GM19099 (cell line): ENCODE measurements around the gene DIPK1A.

Source experiments
- POLR2A ChIP-seq: IDR thresholded peaks from 3 replicates; pipeline ENCODE4 v1.6.1; 2011; ENCODE audit warnings: low read depth; ENCODE audit not compliant: insufficient read length; ENCODE audit errors: extremely low read depth

Gene DIPK1A

DNA sequence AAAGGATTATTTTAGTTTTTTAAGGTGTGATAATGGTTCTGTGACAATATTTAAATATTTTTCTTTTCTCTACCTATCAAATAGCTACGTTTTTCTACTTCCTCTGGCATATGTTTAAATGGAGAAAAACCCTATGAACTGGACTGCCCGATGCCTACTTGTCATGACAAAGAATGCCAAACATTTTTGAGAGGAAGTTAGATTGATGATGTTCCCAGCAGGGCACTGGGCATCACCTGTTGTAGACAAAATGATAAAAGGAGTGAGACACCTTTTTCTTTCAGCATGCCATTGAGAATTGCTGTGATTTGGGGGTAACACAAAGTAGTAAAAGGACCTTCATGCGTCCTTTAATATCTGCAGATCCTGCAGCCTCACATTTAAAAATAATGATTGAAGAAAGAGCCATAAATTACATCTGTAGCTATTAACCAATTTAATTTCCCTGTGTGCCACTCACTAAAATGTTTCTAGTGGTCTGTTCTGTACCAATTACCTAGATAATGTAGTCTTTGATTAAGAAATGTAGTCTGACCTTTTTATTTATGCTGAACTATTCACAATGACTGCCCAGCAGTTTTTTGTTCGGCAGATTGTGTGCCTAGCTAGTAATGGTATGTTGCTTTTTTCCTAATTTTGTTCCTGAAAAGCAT lies 81.8 kb downstream of the DIPK1A start:
- no peak for TF ChIP-seq POLR2A

DNA sequence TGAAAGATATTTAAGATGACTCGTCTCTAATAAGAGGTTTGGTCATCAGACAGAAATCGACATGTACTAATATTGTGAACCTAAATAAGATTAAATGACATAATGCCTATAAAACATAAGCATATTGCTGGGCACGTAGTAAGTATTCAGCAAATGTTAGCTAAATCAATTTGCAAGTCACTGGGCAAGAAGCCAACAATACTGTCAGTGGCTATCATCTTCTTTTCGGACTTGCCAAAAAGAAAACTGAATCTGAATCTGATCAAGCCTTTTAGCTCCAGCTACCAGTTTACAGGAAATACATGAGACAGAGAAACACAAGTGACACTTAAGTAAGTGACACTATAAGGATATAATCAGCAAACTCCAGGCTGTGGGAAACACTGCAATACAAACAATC lies 83.5 kb downstream of the DIPK1A start:
- TF ChIP-seq POLR2A = no peak

DNA sequence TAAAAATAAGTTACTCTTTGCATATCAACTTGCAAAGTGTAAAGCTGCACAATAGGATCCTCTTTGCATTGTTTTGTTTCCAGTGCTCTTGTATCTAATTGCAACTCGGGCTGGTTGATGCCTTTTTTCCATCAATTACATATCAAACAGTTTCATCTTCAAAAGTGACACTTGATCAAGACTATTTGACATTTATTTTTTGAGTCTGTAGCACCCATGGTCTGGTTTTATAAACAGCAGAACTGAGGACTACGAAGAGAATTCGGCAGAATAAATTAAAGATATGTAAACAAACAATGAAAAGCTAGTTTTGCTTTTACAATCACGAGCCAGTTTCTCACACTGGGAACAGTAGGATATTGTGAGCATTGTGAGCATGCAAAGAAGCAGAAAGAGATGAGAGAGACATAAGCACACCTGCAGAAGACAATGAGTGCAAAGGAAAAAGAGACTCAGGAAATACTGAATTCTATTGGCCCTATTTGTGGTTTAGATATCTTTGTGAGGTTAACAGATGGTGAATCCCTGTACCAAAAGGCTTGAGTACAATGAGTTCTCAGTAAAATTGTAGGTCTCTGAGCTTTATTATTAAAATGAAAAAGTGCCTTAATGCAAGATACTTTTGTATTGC lies 84.1 kb downstream of the DIPK1A start:
- no peak for TF ChIP-seq POLR2A

DNA sequence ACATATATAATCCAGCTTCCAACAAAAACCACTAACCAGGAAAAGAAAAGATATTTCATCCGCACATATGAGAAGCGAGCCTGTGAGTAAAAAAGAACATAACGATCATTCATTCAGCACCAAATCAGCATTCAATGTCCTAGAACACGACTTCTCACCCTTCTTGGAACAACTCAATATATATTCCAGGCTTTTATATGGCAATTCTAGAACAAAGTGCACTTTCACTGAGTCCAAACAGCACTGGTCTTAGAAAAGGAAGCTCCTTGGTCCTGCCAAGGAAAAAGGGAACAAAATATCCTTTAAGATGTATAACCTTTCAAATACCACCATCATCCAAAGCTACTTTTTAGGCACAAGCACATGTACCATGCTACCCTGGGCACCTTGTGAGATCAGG lies 84.9 kb downstream of the DIPK1A start:
- no peak for TF ChIP-seq POLR2A

DNA sequence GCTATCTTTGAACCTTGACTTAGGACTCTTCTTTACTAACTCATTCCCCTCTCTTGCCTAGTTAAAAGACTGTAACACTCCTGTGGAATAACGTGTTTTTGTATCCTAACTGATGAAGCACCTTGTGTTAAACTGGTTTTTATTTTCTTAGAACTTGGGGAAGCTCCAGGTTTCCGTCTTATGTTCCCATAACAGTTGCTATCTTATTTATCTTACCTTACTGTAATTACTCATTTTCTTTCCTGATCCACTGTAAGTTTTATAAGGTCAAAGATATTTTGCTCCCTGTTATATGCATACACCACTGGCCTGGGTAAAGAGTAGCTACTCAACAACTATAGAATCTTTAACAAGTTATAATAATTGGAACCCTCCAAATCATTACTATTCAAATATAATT lies 86.3 kb downstream of the DIPK1A start:
- TF ChIP-seq POLR2A = no peak

DNA sequence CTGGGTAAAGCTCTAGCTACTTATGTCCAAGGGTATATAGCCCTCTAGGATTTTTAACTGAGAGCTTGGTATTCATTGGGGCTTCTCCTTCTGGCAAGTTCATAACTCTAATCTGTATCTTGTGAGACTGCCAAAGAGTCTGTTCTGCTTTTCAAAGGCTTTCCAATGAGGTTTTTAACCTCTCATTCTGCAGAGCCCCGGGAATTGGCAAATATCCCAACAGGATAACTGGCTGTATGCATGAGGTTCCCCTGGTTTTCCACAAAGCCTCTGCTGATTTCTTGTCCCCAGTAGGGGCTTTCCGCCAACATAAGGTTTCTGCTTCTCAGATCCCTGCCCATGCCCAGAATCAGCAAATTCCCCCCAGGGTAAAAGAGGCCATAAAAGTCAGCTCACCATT lies 88.5 kb downstream of the DIPK1A start:
- TF ChIP-seq POLR2A = no peak

DNA sequence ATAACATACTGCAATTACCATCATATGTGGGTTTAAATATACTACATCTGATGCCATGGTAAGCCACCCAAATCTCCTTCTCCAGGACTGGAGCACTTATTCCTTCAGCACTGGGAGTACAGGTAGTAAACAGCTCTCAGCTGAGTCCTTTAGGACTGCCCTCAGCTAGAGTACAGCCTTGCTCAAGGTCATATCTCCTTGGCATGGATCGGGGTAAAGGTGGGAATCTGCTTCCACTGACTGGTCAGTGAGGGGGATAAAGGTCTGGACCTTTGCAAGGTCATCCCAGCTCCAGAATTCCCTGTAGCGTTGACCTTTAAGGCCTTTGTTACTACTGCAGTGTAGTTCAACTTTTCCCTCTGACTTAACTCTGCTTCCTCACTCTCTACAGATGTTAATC lies 90.7 kb downstream of the DIPK1A start:
- TF ChIP-seq POLR2A = no peak

DNA sequence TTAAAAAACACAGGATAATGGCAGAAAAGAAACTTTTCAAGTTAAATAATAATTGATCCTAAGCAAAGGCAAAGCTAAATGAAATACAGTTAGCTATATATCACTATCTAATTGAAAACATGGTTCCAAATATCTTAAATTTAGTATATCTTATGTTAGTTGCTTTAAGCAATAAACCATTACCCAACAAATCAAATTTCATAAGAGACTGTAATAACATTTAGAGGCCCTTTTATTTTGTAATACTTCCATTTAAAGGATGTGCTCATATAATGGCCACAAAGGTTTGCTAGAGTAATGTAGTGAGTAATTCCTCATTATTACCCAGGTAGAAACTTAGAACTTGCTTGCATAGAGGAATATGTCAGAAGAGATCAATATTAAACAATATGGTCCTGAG lies 97.1 kb downstream of the DIPK1A start:
- no peak for TF ChIP-seq POLR2A

DNA sequence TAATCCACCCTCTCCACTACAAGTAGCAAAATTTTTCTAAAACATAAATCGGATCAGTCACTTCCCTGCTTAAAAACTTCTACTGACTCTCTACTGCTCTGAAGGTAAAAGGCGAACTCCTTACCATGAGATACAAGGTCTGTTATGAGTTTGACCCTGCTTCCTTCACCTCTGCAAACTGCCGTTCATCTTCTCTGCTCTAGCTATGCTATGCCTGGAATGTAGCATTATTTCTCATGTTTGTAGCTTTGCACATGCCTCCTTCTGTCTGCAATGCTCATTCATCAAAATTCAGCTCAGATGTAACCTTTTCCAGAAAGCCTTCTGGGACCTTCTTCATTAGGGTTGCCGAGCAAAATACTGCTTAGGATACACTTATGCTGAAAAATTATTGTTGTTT lies 98.7 kb downstream of the DIPK1A start:
- no peak for TF ChIP-seq POLR2A

DNA sequence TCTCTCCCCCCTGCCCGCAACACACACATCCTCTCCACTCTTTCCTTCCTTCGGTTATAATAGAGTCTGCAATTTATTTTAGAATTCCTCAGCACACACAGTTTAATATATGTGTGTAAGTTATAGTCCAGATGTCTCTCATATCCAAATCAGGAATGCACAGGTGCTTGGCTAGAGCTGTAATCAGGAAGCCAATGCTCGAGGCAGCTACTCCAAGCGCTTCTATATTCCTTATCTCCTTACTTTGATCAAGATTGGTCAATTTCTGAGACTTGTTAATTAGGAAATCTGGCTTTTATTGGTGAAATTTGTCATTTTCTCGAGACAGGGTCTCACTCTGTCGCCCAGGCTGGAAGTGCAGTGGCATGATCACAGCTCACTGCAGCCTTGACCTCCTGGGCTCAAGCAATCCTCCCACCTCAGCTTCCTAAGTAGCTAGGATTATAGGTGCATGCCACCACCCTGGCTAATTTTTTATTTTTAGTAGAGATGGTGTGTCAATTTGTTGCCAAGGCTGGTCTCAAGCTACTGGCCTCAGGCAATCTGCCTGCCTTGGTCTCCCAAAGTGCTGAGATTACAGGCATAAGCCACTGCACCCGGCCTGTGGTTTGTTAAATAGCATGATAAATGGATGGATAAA lies 101.7 kb downstream of the DIPK1A start:
- no peak for TF ChIP-seq POLR2A

DNA sequence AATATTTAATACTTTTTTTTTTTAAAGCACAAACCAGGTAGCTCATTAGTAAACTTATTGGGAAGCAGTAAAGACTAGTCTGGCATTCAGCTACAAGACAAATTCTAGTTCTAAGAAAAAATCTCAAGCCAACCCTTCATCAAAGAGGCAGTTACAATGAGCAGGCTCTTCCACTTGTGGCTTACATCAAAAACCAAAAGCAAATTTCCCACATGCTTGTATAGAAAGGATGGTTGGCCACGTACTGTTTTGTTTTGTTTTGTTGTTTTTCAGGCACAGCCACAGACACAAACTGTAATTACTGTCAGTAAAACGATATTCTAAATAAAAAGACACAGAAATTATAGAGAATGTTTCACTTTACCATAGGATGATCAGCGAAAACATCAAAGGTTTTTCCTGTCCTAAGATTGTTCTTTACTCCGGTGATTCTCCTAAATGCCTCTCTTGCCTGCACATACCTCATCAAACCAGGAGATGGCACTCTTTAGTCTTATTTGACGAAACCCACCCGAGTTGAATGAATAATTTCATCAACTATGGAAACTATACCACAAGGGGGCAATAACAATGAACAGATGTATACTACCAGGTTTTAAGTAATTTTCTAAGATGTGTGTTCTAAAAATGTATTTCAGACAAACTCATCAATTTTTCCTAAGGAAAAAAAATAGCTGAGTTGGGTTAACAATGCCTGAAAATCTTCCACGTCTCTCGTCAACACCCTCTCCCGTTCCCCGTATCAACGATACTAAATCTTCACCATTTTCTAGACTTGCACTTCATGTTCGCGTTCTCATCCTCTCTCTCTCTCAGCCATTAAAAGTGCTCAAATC lies 102.5 kb downstream of the DIPK1A start:
- no peak for TF ChIP-seq POLR2A

DNA sequence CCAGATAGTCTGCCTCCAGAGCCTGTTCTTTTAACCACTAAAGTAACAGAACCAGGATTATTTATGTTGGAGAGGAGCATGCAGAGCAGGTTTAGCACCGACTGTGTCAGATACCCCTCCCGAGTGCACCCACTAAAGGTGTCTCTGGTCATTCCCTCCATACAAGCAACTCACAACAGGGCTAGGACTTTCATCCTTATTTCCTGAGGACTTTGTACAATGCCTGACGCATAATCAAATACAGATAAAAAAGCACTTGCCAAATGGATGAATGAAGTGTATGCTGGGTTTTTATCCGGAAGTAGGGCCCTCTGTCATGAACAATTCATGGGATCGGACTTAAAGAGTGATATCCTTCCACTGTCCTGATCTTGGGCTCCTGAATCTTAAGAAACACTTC lies 103.4 kb downstream of the DIPK1A start:
- TF ChIP-seq POLR2A = no peak

DNA sequence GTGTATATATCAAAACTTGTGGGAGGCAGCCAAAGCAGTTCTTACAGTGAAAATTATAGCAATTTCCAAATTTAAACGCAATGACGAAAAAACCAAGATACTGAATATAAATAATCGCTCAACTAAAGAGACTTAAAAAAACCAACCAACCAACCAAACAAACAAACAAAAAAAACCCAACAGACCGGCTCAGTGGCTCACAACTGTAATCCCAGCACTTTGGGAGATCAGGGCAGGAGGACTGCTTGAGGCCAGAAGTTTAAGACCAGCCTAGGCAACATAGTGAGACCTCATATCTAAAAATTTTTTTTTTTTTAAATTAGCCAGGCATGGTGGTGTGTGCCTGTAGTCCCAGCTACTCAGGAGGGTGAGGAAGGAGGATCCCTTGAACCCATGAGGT lies 106.0 kb downstream of the DIPK1A start:
- no peak for TF ChIP-seq POLR2A

DNA sequence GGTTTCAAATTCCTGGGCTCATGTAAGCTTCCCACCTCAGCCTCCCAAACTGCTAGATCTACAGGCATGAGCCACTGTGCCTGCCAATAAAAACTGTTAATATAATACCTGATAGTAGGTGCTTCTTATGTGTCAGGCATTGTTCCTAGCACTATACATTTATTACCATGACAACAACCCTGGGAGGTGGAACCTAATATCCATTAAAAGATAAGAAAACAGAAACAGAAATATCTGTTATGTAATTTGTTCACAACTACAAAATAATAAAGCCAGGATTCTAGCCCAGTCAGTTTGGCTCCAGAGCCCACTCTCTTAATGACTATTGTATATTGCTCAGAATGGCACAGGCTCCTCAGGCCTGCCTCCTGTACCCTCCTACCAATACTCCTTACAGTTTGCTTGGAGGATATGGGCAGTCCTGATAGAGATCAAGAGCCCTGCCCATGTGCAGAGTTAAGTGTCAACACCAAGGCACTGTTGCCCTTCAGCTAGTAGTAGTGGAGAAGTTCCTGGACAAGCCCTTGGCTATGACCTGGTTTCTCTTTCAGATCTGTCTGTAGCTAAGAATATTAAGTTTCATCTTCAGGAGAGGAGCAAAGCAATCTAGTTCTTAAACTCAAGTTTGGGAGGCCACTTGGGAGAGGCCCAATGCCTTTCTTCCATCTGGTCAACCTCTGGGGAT lies 107.0 kb downstream of the DIPK1A start:
- no peak for TF ChIP-seq POLR2A

DNA sequence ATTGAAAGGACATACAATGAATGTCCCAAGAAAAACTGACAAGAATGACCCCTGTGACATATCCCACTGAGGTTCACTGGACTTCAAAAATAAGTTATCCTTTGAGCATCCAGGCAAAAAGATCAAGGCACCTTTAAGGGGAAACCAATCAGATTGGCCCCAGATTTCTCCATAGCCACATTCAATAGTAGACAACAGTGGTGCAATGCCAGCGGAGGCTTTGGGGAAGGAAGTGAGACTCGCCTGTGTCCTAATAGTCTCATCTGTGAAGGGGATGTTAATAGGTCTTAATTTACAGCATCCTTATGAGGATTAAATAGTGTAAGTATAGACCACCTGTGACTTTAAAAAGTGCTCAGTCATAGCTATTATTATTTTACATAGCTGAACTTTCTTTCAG lies 108.0 kb downstream of the DIPK1A start:
- TF ChIP-seq POLR2A = no peak
